ENCODE data around the gene TDRD10. TPM values are rescaled to one million over a fixed set of nuclear protein-coding genes. Genes with fewer than 3 reads are reported as not detected.
A peak's percentile ranks its signal among the peaks of the same experiment; 100 is the strongest.

The TDRD10 gene
- total and polyA plus RNA-seq, 2 donors (not counting 1 experiment from before 2014, with no cell fraction given): 0.06 TPM; not detected in 1

- Histone ChIP-seq H3K9me3 (ENCODE audit: control extremely low read depth in 1 of 3, control insufficient read depth in 2 of 3, insufficient read depth in 1 of 3, low read length in 2 of 3) (no peaks in the 10 kb centered on the region), H4K20me1 (ENCODE audit: control insufficient read depth, insufficient read depth, low read length, poor library complexity, severe bottlenecking) (peaks cover 25% of the 10 kb centered on the region), H2AFZ (ENCODE audit: insufficient read depth, low read depth, low read length, poor library complexity, severe bottlenecking) (peak overlapping the region; percentile 83), H3K4me1 (ENCODE audit: control insufficient read depth in 2 of 2, insufficient read depth in 2 of 2, low read length in 2 of 2) (peaks cover 18 to 29% of the 10 kb centered on the region in 2 donors), H3K27ac (ENCODE audit: low read length in 2 of 2) (peak overlapping the region; percentile 85), H3K36me3 (replicated peaks in 1 of 2; ENCODE audit: control extremely low read depth in 1 of 2, control insufficient read depth in 1 of 2, extremely low read depth in 1 of 2, insufficient read depth in 2 of 2, low read length in 1 of 2) (peaks cover under 1 to 24% of the 10 kb centered on the region in 2 experiments), H3K4me3 (ENCODE audit: control extremely low read depth in 1 of 5, extremely low read depth in 1 of 5, insufficient read depth in 1 of 5, low read depth in 2 of 5, low read length in 4 of 5) (peak overlapping the region; percentile 67 to 83 (median 72)), H3K9ac (ENCODE audit: low read length) (peak overlapping the region; percentile 72), H3K79me2 (ENCODE audit: control insufficient read depth, insufficient read depth, low read length) (peaks cover 20% of the 10 kb centered on the region), H3K4me2 (replicated peaks; ENCODE audit: low read depth, low read length, poor library complexity, severe bottlenecking) (peak overlapping the region; percentile 86), H3K27me3 (replicated peaks in 1 of 4; ENCODE audit: control extremely low read depth in 1 of 4, control insufficient read depth in 3 of 4, insufficient read depth in 4 of 4, low read length in 3 of 4) (no peaks in the 10 kb centered on the region)
- H3K27ac Mint-ChIP-seq: peak overlapping the region; percentile 95
- no peaks in the 10 kb centered on the region for H3K27me3 Mint-ChIP-seq
- H3K4me3 Mint-ChIP-seq: peak overlapping the region; percentile 96
- DNase-seq (peak; percentile 100), ATAC-seq (ENCODE audit: low read depth) (peak; percentile 84)
- H3K4me1 Mint-ChIP-seq: peaks cover 32% of the 10 kb centered on the region
- no peaks in the 10 kb centered on the region for H3K9me3 Mint-ChIP-seq (ENCODE audit: insufficient read depth)
- WGBS (ENCODE audit: insufficient coverage): under 1% methylated on average over 49 of the region's 57 CpGs
- ChIA-PET POLR2A (interaction anchor here (1.1 to 1.2 kb wide), 2 partner anchors 378 to 526 kb away, joined by 3 to 5 read pairs; partner anchors contain the start of gene PMVK), CTCF (interaction anchor here (0.5 to 2.3 kb wide), 48 partner anchors 9 to 526 kb away, joined by 3 to 62 read pairs (median 4); partner anchors contain the start of genes ADAM15, ADAR, CHRNB2 and CKS1B)
- intact Hi-C loops (cut with micrococcal nuclease): loop anchor here (1.0 to 5.0 kb wide), 16 partner anchors 49 to 614 kb away; partner anchors contain the start of genes ADAR, EFNA4, HAX1 and JTB
- no peak for TF ChIP-seq EZH2 (IDR thresholded peaks at IDR 0.05; ENCODE audit: borderline replicate concordance, insufficient read depth, low read depth, low read length, poor library complexity, severe bottlenecking)
- no peak for TF ChIP-seq CTCF (IDR thresholded peaks at IDR 0.05)
Observed at GRCh38 chr1:154558720-154559465, 56.9 kb downstream of the TDRD10 start.

All from B cell (primary cell).